ENCODE measurements around the gene MBNL1. TPM values are rescaled to one million over a fixed set of nuclear protein-coding genes. Genes with fewer than 3 reads are reported as not detected.

The MBNL1 gene
- total RNA-seq, 1 experiment from 2014 or later: 117 TPM

DNA sequence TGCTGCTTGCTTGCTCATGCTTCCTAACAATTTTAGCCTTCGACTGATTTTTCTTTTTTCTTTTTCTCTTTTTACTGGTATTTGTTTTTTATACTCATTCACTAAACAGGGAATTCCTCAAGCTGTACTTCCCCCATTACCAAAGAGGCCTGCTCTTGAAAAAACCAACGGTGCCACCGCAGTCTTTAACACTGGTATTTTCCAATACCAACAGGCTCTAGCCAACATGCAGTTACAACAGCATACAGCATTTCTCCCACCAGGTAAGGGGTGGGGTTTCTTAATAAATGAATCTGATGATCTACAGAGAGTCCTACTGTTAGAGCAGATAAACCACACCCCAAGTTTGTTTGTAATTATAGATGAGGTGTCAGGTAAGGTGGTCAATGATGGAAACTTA is 178.8 kb downstream of the MBNL1 start:
- no peaks in the 10 kb centered on the region for H3K9me3 ChIP-seq (ENCODE audit: low read depth, low read length, poor library complexity, severe bottlenecking)
- intact Hi-C loops (cut with micrococcal nuclease; ENCODE audit: unreplicated experiment): loop anchor here (10.0 kb wide), 1 partner anchor 533 kb away; no protein-coding TSS in a partner anchor
- TF ChIP-seq EZH2 (IDR thresholded peaks at IDR 0.05; ENCODE audit: borderline replicate concordance, low read depth, low read length, poor library complexity, severe bottlenecking) (no peak), CTCF (conservative IDR thresholded peaks at IDR 0.05; ENCODE audit: low read depth, low read length) (no peak)
- ChIA-PET POLR2A (ENCODE audit: low non-redundant PET) (no interaction called here), CTCF (no interaction called here)
- H3K4me1 ChIP-seq (ENCODE audit: insufficient read depth, low read length, poor library complexity, severe bottlenecking): peaks cover 16% of the 10 kb centered on the region
- H3K27me3 ChIP-seq (replicated peaks; ENCODE audit: insufficient read depth, low read depth, low read length, poor library complexity): no peaks in the 10 kb centered on the region
- peaks cover 11% of the 10 kb centered on the region for H3K36me3 ChIP-seq (ENCODE audit: insufficient read depth, low read length, poor library complexity, severe bottlenecking)
- DNase-seq (ENCODE audit: low spot score): no peak
- H3K4me3 ChIP-seq (ENCODE audit: low read depth, low read length, poor library complexity, severe bottlenecking): no peak overlapping the region
- BruUV-seq (replicated peaks): no TSS peak
- H3K27ac ChIP-seq (ENCODE audit: low read depth, low read length, poor library complexity, severe bottlenecking): no peak overlapping the region

- no peaks in the 10 kb centered on the region for H3K9me3 ChIP-seq (ENCODE audit: low read depth, low read length, poor library complexity, severe bottlenecking)
- intact Hi-C loops (cut with micrococcal nuclease; ENCODE audit: unreplicated experiment): loop anchor here (10.0 kb wide), 1 partner anchor 533 kb away; no protein-coding TSS in a partner anchor
- ChIA-PET CTCF (no interaction called here), POLR2A (ENCODE audit: low non-redundant PET) (no interaction called here)
- no peak overlapping the region for H3K4me3 ChIP-seq (ENCODE audit: low read depth, low read length, poor library complexity, severe bottlenecking)
- peaks cover 11% of the 10 kb centered on the region for H3K36me3 ChIP-seq (ENCODE audit: insufficient read depth, low read length, poor library complexity, severe bottlenecking)
- no peaks in the 10 kb centered on the region for H3K27me3 ChIP-seq (replicated peaks; ENCODE audit: insufficient read depth, low read depth, low read length, poor library complexity)
- H3K27ac ChIP-seq (ENCODE audit: low read depth, low read length, poor library complexity, severe bottlenecking): no peak overlapping the region
- peaks cover 16% of the 10 kb centered on the region for H3K4me1 ChIP-seq (ENCODE audit: insufficient read depth, low read length, poor library complexity, severe bottlenecking)
- TF ChIP-seq EZH2 (IDR thresholded peaks at IDR 0.05; ENCODE audit: borderline replicate concordance, low read depth, low read length, poor library complexity, severe bottlenecking) (no peak), CTCF (conservative IDR thresholded peaks at IDR 0.05; ENCODE audit: low read depth, low read length) (no peak)
- BruUV-seq (replicated peaks): no TSS peak
- no peak for DNase-seq (ENCODE audit: low spot score)
Observed at GRCh38 chr3:152448091-152448490, 179.4 kb downstream of the MBNL1 start.

DNA sequence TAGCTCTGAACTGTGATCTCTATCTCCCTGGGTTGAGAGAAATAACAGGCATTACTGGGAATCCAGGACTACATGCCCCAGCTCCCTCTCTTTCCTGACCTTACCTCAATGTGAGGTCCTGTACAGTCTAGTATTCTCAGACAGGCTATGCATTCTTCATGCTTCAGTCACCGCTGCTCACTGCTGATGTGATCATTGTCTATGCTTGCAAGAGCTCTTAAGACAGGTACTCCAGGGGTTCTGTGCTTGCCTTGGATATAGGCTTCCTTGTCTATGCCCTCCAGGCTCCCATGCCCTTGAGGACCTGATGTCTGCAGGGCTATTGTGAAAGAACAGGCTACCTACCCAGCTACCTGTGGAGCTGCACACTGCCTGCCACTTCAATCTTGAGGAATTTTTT is 183.6 kb downstream of the MBNL1 start:
- intact Hi-C loops (cut with micrococcal nuclease; ENCODE audit: unreplicated experiment): no loop called here
- Histone ChIP-seq H3K27ac (ENCODE audit: low read depth, low read length, poor library complexity, severe bottlenecking) (no peak overlapping the region), H3K27me3 (replicated peaks; ENCODE audit: insufficient read depth, low read depth, low read length, poor library complexity) (no peaks in the 10 kb centered on the region), H3K4me3 (ENCODE audit: low read depth, low read length, poor library complexity, severe bottlenecking) (no peak overlapping the region), H3K36me3 (ENCODE audit: insufficient read depth, low read length, poor library complexity, severe bottlenecking) (peaks cover 4% of the 10 kb centered on the region), H3K4me1 (ENCODE audit: insufficient read depth, low read length, poor library complexity, severe bottlenecking) (peaks cover 30% of the 10 kb centered on the region), H3K9me3 (ENCODE audit: low read depth, low read length, poor library complexity, severe bottlenecking) (no peaks in the 10 kb centered on the region)
- no TSS peak for BruUV-seq (replicated peaks)
- no peak for DNase-seq (ENCODE audit: low spot score)
- ChIA-PET POLR2A (ENCODE audit: low non-redundant PET) (no interaction called here), CTCF (no interaction called here)
- TF ChIP-seq CTCF (conservative IDR thresholded peaks at IDR 0.05; ENCODE audit: low read depth, low read length) (no peak), EZH2 (IDR thresholded peaks at IDR 0.05; ENCODE audit: borderline replicate concordance, low read depth, low read length, poor library complexity, severe bottlenecking) (no peak)
